Measurements from ENCODE around the gene CSMD2. TPM values are rescaled to one million over a fixed set of nuclear protein-coding genes. Genes with fewer than 3 reads are reported as not detected.

CSMD2 gene
- total RNA-seq, 4 donors from 2014 or later: 0.60 to 2.5 (median 1.2) TPM

- H3K36me3 ChIP-seq: no peaks in the 10 kb centered on the region
- no peak overlapping the region for H3K4me3 ChIP-seq
- H3K9me3 ChIP-seq: peaks cover 0 to 35% (median 0%) of the 10 kb centered on the region in 4 donors
- whole genome bisulfite sequencing, 2 donors: 88% methylated on average over 3 of the region's 3 CpGs
- H3K4me1 ChIP-seq: no peaks in the 10 kb centered on the region
- no peak for TF ChIP-seq CTCF (IDR thresholded peaks at IDR 0.05)
- TF ChIP-seq POLR2A (IDR thresholded peaks at IDR 0.05): no peak
- TF ChIP-seq EP300 (IDR thresholded peaks at IDR 0.05): no peak
- H3K27me3 ChIP-seq: no peaks in the 10 kb centered on the region
- H3K27ac ChIP-seq: no peak overlapping the region
- DNase-seq (ENCODE audit: low spot score in 2 of 2): no peak
Observed at GRCh38 chr1:33805988-33806387, 359.0 kb downstream of the CSMD2 start.

GRCh38 chr1:33802268-33802667, 362.8 kb downstream of the CSMD2 start:
- H3K27ac ChIP-seq: no peak overlapping the region
- TF ChIP-seq POLR2A (IDR thresholded peaks at IDR 0.05) (no peak), EP300 (IDR thresholded peaks at IDR 0.05) (no peak), CTCF (IDR thresholded peaks at IDR 0.05) (no peak)
- no peaks in the 10 kb centered on the region for H3K27me3 ChIP-seq
- H3K4me3 ChIP-seq: no peak overlapping the region
- DNase-seq (ENCODE audit: low spot score in 2 of 2): no peak
- no peaks in the 10 kb centered on the region for H3K36me3 ChIP-seq
- H3K4me1 ChIP-seq: no peaks in the 10 kb centered on the region
- peaks cover 0 to 9% (median 0%) of the 10 kb centered on the region in 4 donors for H3K9me3 ChIP-seq
- 93 to 100% methylated on average over 2 of the region's 2 CpGs for WGBS, 2 donors

GRCh38 chr1:33797849-33798248, 367.2 kb downstream of the CSMD2 start:
- H3K36me3 ChIP-seq: no peaks in the 10 kb centered on the region
- no peaks in the 10 kb centered on the region for H3K27me3 ChIP-seq
- no peak for TF ChIP-seq CTCF (IDR thresholded peaks at IDR 0.05)
- no peak for TF ChIP-seq EP300 (IDR thresholded peaks at IDR 0.05)
- TF ChIP-seq POLR2A (IDR thresholded peaks at IDR 0.05): no peak
- no peaks in the 10 kb centered on the region for H3K4me1 ChIP-seq
- no peak overlapping the region for H3K27ac ChIP-seq
- H3K9me3 ChIP-seq: peaks cover 0 to 26% (median 0%) of the 10 kb centered on the region in 4 donors
- DNase-seq (ENCODE audit: low spot score in 2 of 2): no peak
- no peak overlapping the region for H3K4me3 ChIP-seq
- WGBS, 2 donors: 69 to 77% methylated on average over 6 of the region's 6 CpGs

- Histone ChIP-seq H3K27me3 (no peaks in the 10 kb centered on the region), H3K9me3 (peaks cover 0 to 25% (median 0%) of the 10 kb centered on the region in 4 donors), H3K4me3 (no peak overlapping the region), H3K36me3 (no peaks in the 10 kb centered on the region), H3K27ac (no peak overlapping the region), H3K4me1 (no peaks in the 10 kb centered on the region)
- WGBS, 2 donors: 67 to 72% methylated on average over 4 of the region's 4 CpGs
- DNase-seq (ENCODE audit: low spot score in 2 of 2): no peak
- TF ChIP-seq CTCF (IDR thresholded peaks at IDR 0.05) (no peak), EP300 (IDR thresholded peaks at IDR 0.05) (no peak), POLR2A (IDR thresholded peaks at IDR 0.05) (no peak)
Observed at GRCh38 chr1:33792651-33793050, 372.4 kb downstream of the CSMD2 start.

DNA sequence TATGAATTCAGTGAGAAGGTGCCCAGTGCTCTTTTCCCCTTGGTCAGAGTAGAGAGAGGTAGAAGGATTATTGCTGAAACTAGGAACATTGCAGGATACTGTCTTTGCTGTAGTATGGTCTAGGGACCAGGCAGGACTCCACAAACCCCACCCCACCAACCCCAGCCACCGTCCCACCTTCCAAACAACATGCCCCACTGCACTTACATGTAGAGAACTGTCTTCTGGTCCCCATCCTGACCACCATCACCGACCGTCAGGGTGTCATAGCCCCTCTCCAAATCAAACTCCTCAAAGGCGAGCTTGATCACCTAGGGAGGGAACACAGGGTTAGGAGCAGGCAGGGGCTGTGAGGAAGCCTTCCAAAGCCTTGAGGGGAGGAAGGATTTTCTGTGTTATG, 372.8 kb downstream of the CSMD2 start:
- Histone ChIP-seq H3K9me3 (peaks cover 0 to 21% (median 0%) of the 10 kb centered on the region in 4 donors), H3K36me3 (no peaks in the 10 kb centered on the region), H3K4me3 (no peak overlapping the region), H3K4me1 (no peaks in the 10 kb centered on the region), H3K27ac (no peak overlapping the region), H3K27me3 (no peaks in the 10 kb centered on the region)
- DNase-seq (ENCODE audit: low spot score in 2 of 2): no peak
- WGBS, 2 donors: 80 to 94% methylated on average over 4 of the region's 4 CpGs
- TF ChIP-seq CTCF (IDR thresholded peaks at IDR 0.05): no peak
- TF ChIP-seq EP300 (IDR thresholded peaks at IDR 0.05): no peak
- no peak for TF ChIP-seq POLR2A (IDR thresholded peaks at IDR 0.05)
